Neuronal stem cell (in vitro differentiated cells): ENCODE measurements around the gene LINC01488.

Experiments used
- DNase-seq: peaks from one replicate; pipeline ENCODE4 v3.0.0-alpha.2; 2013; ENCODE audit warnings: low spot score
- H2AFZ ChIP-seq: one replicate; pipeline ENCODE4 v1.6.1; 2013; ENCODE audit warnings: mild to moderate bottlenecking, low read length, inconsistent platforms
- H2AK5ac ChIP-seq: 2 replicates; pipeline ENCODE4 v1.6.1; 2013; ENCODE audit warnings: low read depth, mild to moderate bottlenecking, inconsistent platforms, low read length, moderate library complexity, mixed read lengths
- H2BK120ac ChIP-seq: 2 replicates; pipeline ENCODE4 v1.6.1; 2013; ENCODE audit warnings: low read depth, mild to moderate bottlenecking, inconsistent platforms, low read length, moderate library complexity, mixed read lengths
- H2BK12ac ChIP-seq: one replicate; pipeline ENCODE4 v1.6.1; 2013; ENCODE audit warnings: low read length, inconsistent platforms
- H2BK15ac ChIP-seq: 2 replicates; pipeline ENCODE4 v1.6.1; 2013; ENCODE audit warnings: mild to moderate bottlenecking, low read length, inconsistent platforms, mixed read lengths
- H2BK5ac ChIP-seq: one replicate; pipeline ENCODE4 v1.6.1; 2013; ENCODE audit warnings: inconsistent platforms, mild to moderate bottlenecking, low read length, moderate library complexity
- H3K14ac ChIP-seq: one replicate; pipeline ENCODE4 v1.6.1; 2013; ENCODE audit warnings: low read length, inconsistent platforms
- H3K18ac ChIP-seq: 2 replicates; pipeline ENCODE4 v1.6.1; 2013; ENCODE audit warnings: low read length, inconsistent platforms
- H3K23ac ChIP-seq: 2 replicates; pipeline ENCODE4 v1.6.1; 2013; ENCODE audit warnings: low read depth, mild to moderate bottlenecking, mixed read lengths, low read length, inconsistent platforms; ENCODE audit not compliant: poor library complexity
- H3K27ac ChIP-seq: replicated peaks from 3 replicates; pipeline ENCODE4 v1.5.1; 2013; ENCODE audit warnings: low read length, inconsistent platforms
- H3K27me3 ChIP-seq, 3 experiments: 2 replicates each; pipeline ENCODE4 v1.6.1; 2013; ENCODE audit warnings: low read length in 3 of 3, mild to moderate bottlenecking in 2 of 3, inconsistent platforms in 1 of 3, low read depth in 1 of 3, mixed read lengths in 1 of 3, moderate library complexity in 1 of 3; ENCODE audit not compliant: control insufficient read depth in 3 of 3, insufficient read depth in 3 of 3
- H3K36me3 ChIP-seq, 2 donors: replicated peaks in 1 of 2; 2 replicates each; pipeline ENCODE4 v1.6.1; 2013; ENCODE audit warnings: low read length in 2 of 2; ENCODE audit not compliant: control insufficient read depth in 2 of 2, insufficient read depth in 2 of 2
- H3K4ac ChIP-seq: 2 replicates; pipeline ENCODE4 v1.6.1; 2013; ENCODE audit warnings: inconsistent platforms, mild to moderate bottlenecking, low read length, moderate library complexity
- H3K4me1 ChIP-seq, 2 donors: 1 replicate in 1 of 2; 2 replicates in 1 of 2; pipeline ENCODE4 v1.6.1; 2013; ENCODE audit warnings: low read length in 2 of 2, low read depth in 1 of 2; ENCODE audit not compliant: control insufficient read depth in 2 of 2, insufficient read depth in 1 of 2
- H3K4me2 ChIP-seq: one replicate; pipeline ENCODE4 v1.6.1; 2013; ENCODE audit warnings: mild to moderate bottlenecking, low read length, inconsistent platforms; ENCODE audit not compliant: insufficient read depth, poor library complexity, severe bottlenecking
- H3K4me3 ChIP-seq, 2 donors: 2 replicates each; pipeline ENCODE4 v1.5.1; 2013; ENCODE audit warnings: low read length in 2 of 2, mild to moderate bottlenecking in 2 of 2, inconsistent platforms in 1 of 2, moderate library complexity in 1 of 2
- H3K79me1 ChIP-seq: one replicate; pipeline ENCODE4 v1.6.1; 2013; ENCODE audit warnings: low read depth, mild to moderate bottlenecking, inconsistent platforms, low read length, moderate library complexity
- H3K9ac ChIP-seq: one replicate; pipeline ENCODE4 v1.6.1; 2013; ENCODE audit warnings: mild to moderate bottlenecking, low read depth, low read length, inconsistent platforms; ENCODE audit not compliant: poor library complexity
- H3K9me3 ChIP-seq, 2 donors: replicated peaks in 1 of 2; 2 replicates each; pipeline versions ENCODE3 to v1.6.1; 2013; ENCODE audit warnings: low read length in 2 of 2, mild to moderate bottlenecking in 2 of 2, inconsistent platforms in 1 of 2, low read depth in 1 of 2, mixed read lengths in 1 of 2, moderate library complexity in 1 of 2; ENCODE audit not compliant: control insufficient read depth in 2 of 2, insufficient read depth in 1 of 2
- H4K8ac ChIP-seq: one replicate; pipeline ENCODE4 v1.6.1; 2013; ENCODE audit warnings: low read depth, mild to moderate bottlenecking, inconsistent platforms, low read length, moderate library complexity
- H4K91ac ChIP-seq: one replicate; pipeline ENCODE4 v1.6.1; 2013; ENCODE audit warnings: low read length, low read depth, mild to moderate bottlenecking, inconsistent platforms; ENCODE audit not compliant: poor library complexity
- WGBS, 2 donors: extraction: QIAGEN DNeasy Blood & Tissue Kit; methylation state at CpG; one replicate each; pipeline ENCODE4 v1.1.7; 2013; ENCODE audit warnings: missing lambda C conversion rate in 2 of 2, mixed read lengths in 1 of 2; ENCODE audit not compliant: insufficient read length in 2 of 2, insufficient replicate concordance in 1 of 2; ENCODE audit errors: extremely low coverage in 2 of 2; 5-methylcytosine and 5-hydroxymethylcytosine counted together

The LINC01488 gene

GRCh38 chr11:69443968-69444364, 37.5 kb upstream of the LINC01488 start:
- peak overlapping the region; percentile 21 for H2AK5ac ChIP-seq
- DNase-seq = no peak
- H3K9ac ChIP-seq = no peak overlapping the region
- H2AFZ ChIP-seq = peak overlapping the region; percentile 93
- H3K27ac ChIP-seq = peak overlapping the region; percentile 62
- no peak overlapping the region for H2BK5ac ChIP-seq
- no peaks in the 10 kb centered on the region for H3K79me1 ChIP-seq
- H3K23ac ChIP-seq = no peak overlapping the region
- peak overlapping the region; percentile 98 for H3K18ac ChIP-seq
- no peaks in the 10 kb centered on the region for H3K27me3 ChIP-seq
- no peak overlapping the region for H2BK12ac ChIP-seq
- no peaks in the 10 kb centered on the region for H3K9me3 ChIP-seq
- peak overlapping the region; percentile 96 for H2BK15ac ChIP-seq
- no peak overlapping the region for H3K4ac ChIP-seq
- no CpG with 5 or more reads among the region's 6 CpGs for WGBS, 2 donors
- H3K4me1 ChIP-seq = peaks cover 11 to 29% of the 10 kb centered on the region in 2 donors
- no peak overlapping the region for H4K8ac ChIP-seq
- H3K14ac ChIP-seq = no peak overlapping the region
- H2BK120ac ChIP-seq = peak overlapping the region; percentile 7
- peak overlapping the region; percentile 60 for H3K4me2 ChIP-seq
- H3K4me3 ChIP-seq = peak overlapping the region in 1 of 2 donors; percentile 46
- H3K36me3 ChIP-seq = no peaks in the 10 kb centered on the region
- peak overlapping the region; percentile 4 for H4K91ac ChIP-seq

DNA sequence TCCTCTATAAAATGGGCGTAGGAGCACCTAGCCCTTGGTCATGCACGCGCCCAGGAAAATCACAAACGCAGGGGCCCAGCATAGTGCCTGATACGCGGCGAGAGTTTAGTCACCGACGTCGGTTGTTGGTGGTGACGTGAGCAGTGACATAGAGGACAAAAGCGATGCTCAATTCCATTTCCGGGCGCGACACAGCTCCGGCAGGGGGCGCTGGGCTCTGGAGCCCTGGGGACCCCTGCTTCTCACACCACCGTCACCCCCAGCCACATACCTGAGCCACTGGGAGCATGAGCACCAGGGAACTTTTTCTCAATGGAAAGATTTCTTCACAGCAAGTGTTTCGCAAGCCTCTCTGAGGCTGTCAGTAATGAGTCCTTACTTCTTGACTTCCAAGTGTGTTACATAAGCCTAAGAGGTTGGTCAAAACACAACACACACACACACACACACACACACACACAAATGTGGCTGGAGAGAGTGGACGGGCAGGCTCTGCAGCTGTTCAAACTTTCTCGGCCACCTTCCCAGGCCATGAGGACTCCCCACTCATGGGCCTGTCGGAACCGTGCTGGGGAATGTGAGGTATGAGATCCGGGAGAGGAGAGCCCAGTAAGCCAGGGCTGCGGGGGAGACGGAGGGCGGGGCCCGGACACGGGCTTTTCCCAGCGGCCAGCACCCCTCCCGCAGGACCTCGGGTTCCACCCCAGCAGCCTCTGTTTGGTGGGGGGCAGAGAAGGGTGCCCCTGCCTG, 36.9 kb upstream of the LINC01488 start:
- no peaks in the 10 kb centered on the region for H3K36me3 ChIP-seq
- peak overlapping the region; percentile 22 for H2AFZ ChIP-seq
- H3K9ac ChIP-seq = peak overlapping the region; percentile 31
- H4K91ac ChIP-seq = peak overlapping the region; percentile 59
- H3K27me3 ChIP-seq = no peaks in the 10 kb centered on the region
- H3K9me3 ChIP-seq = no peaks in the 10 kb centered on the region
- no peaks in the 10 kb centered on the region for H3K79me1 ChIP-seq
- H3K14ac ChIP-seq = peak overlapping the region; percentile 50
- H2BK15ac ChIP-seq = peak overlapping the region; percentile 96
- H2AK5ac ChIP-seq = peak overlapping the region; percentile 82
- peak overlapping the region; percentile 82 for H3K18ac ChIP-seq
- peak overlapping the region; percentile 69 for H2BK5ac ChIP-seq
- H3K4me1 ChIP-seq = peaks cover 13 to 29% of the 10 kb centered on the region in 2 donors
- DNase-seq = no peak
- no peak overlapping the region for H3K4me3 ChIP-seq
- peak overlapping the region; percentile 28 for H3K4ac ChIP-seq
- peak overlapping the region; percentile 93 for H2BK12ac ChIP-seq
- WGBS, 2 donors = no CpG with 5 or more reads among the region's 32 CpGs
- H3K23ac ChIP-seq = no peak overlapping the region
- H3K4me2 ChIP-seq = no peak overlapping the region
- H4K8ac ChIP-seq = no peak overlapping the region
- no peak overlapping the region for H3K27ac ChIP-seq
- peak overlapping the region; percentile 49 for H2BK120ac ChIP-seq

GRCh38 chr11:69445131-69445470, 36.4 kb upstream of the LINC01488 start:
- H3K27ac ChIP-seq = no peak overlapping the region
- H3K4me3 ChIP-seq = no peak overlapping the region
- peak overlapping the region; percentile 22 for H2AFZ ChIP-seq
- peaks cover 15 to 30% of the 10 kb centered on the region in 2 donors for H3K4me1 ChIP-seq
- H3K9ac ChIP-seq = peak overlapping the region; percentile 25
- H2BK120ac ChIP-seq = peak overlapping the region; percentile 49
- no peak overlapping the region for H3K23ac ChIP-seq
- H3K9me3 ChIP-seq = no peaks in the 10 kb centered on the region
- peak overlapping the region; percentile 82 for H3K18ac ChIP-seq
- peak overlapping the region; percentile 69 for H2BK5ac ChIP-seq
- H3K4ac ChIP-seq = peak overlapping the region; percentile 28
- H3K14ac ChIP-seq = peak overlapping the region; percentile 50
- no peak overlapping the region for H4K8ac ChIP-seq
- peak overlapping the region; percentile 96 for H2BK15ac ChIP-seq
- H3K36me3 ChIP-seq = no peaks in the 10 kb centered on the region
- peak overlapping the region; percentile 59 for H4K91ac ChIP-seq
- no peaks in the 10 kb centered on the region for H3K79me1 ChIP-seq
- H2AK5ac ChIP-seq = peak overlapping the region; percentile 82
- H3K4me2 ChIP-seq = no peak overlapping the region
- no peak for DNase-seq
- no peaks in the 10 kb centered on the region for H3K27me3 ChIP-seq
- WGBS, 2 donors = no CpG with 5 or more reads among the region's 11 CpGs
- peak overlapping the region; percentile 93 for H2BK12ac ChIP-seq

GRCh38 chr11:69446108-69446507, 35.4 kb upstream of the LINC01488 start:
- Histone ChIP-seq H3K4me3 (no peak overlapping the region), H3K79me1 (no peaks in the 10 kb centered on the region), H3K23ac (no peak overlapping the region), H2BK12ac (peak overlapping the region; percentile 69), H3K14ac (no peak overlapping the region), H3K27me3 (no peaks in the 10 kb centered on the region), H3K4me1 (peaks cover 15 to 30% of the 10 kb centered on the region in 2 donors), H2AFZ (no peak overlapping the region), H2BK120ac (no peak overlapping the region), H3K4me2 (no peak overlapping the region), H2BK15ac (no peak overlapping the region), H3K4ac (no peak overlapping the region), H2AK5ac (no peak overlapping the region), H3K27ac (no peak overlapping the region), H3K9ac (no peak overlapping the region), H3K9me3 (no peaks in the 10 kb centered on the region), H3K36me3 (no peaks in the 10 kb centered on the region), H4K91ac (no peak overlapping the region), H3K18ac (no peak overlapping the region), H2BK5ac (no peak overlapping the region), H4K8ac (no peak overlapping the region)
- no peak for DNase-seq
- WGBS, 2 donors = no CpG with 5 or more reads among the region's 11 CpGs
